Loucy (cell line): ENCODE results near the gene FBH1.

Experiments used
- H2AFZ ChIP-seq: fragments of 200-600 bp; sonication (generic); 2 replicates; pipeline ENCODE4 v1.6.0; 2016; ENCODE audit warnings: antibody characterized with exemption, mild to moderate bottlenecking, low read length, moderate library complexity
- H3F3A ChIP-seq: fragments of 200-600 bp; 2 replicates; pipeline ENCODE4 v1.6.0; 2016; ENCODE audit warnings: antibody characterized with exemption, low read depth, mild to moderate bottlenecking
- H3K27me3 ChIP-seq: fragments of 200-600 bp; sonication (generic); 2 replicates; pipeline ENCODE4 v1.6.1; 2014; ENCODE audit warnings: low read length, mild to moderate bottlenecking; ENCODE audit not compliant: insufficient read depth, poor library complexity, severe bottlenecking
- H3K36me3 ChIP-seq: fragments of 200-600 bp; sonication (generic); 2 replicates; pipeline ENCODE4 v1.6.1; 2016; ENCODE audit warnings: low read length; ENCODE audit not compliant: insufficient read depth
- H3K4me1 ChIP-seq: fragments of 200-600 bp; sonication (generic); 2 replicates; pipeline ENCODE4 v1.5.1; 2014; ENCODE audit warnings: low read length, mild to moderate bottlenecking; ENCODE audit not compliant: insufficient read depth, poor library complexity, severe bottlenecking
- H3K4me2 ChIP-seq: fragments of 200-600 bp; sonication (generic); 2 replicates; pipeline ENCODE4 v1.6.0; 2014; ENCODE audit warnings: antibody characterized with exemption, low read length, low read depth, mild to moderate bottlenecking; ENCODE audit not compliant: poor library complexity, severe bottlenecking
- H3K4me3 ChIP-seq: fragments of 200-600 bp; sonication (generic); 2 replicates; pipeline ENCODE4 v1.5.1; 2014; ENCODE audit warnings: low read length, mild to moderate bottlenecking, mixed read lengths; ENCODE audit not compliant: poor library complexity, severe bottlenecking
- H3K79me2 ChIP-seq: fragments of 200-600 bp; sonication (generic); 2 replicates; pipeline ENCODE4 v1.6.1; 2014; ENCODE audit warnings: low read length; ENCODE audit not compliant: insufficient read depth
- H3K9ac ChIP-seq: fragments of 200-600 bp; sonication (generic); 2 replicates; pipeline ENCODE4 v1.6.0; 2014; ENCODE audit warnings: mild to moderate bottlenecking, low read depth, low read length, moderate library complexity; ENCODE audit not compliant: poor library complexity, severe bottlenecking
- H3K9me2 ChIP-seq: fragments of 200-600 bp; sonication (generic); replicated peaks from 2 replicates; pipeline ENCODE4 v1.6.1; 2016; ENCODE audit warnings: low read depth, low read length, mixed read lengths
- H3K9me3 ChIP-seq: fragments of 200-600 bp; sonication (generic); 2 replicates; pipeline ENCODE4 v1.6.1; 2014; ENCODE audit warnings: mild to moderate bottlenecking, antibody characterized with exemption, low read length, low read depth; ENCODE audit not compliant: insufficient read depth
- H4K20me1 ChIP-seq: fragments of 200-600 bp; sonication (generic); 2 replicates; pipeline ENCODE4 v1.6.0; 2014; ENCODE audit warnings: antibody characterized with exemption, low read length, mild to moderate bottlenecking; ENCODE audit not compliant: insufficient read depth, poor library complexity, severe bottlenecking
- EZH2phosphoT487 ChIP-seq: fragments of 200-600 bp; IDR thresholded peaks from 2 replicates; pipeline ENCODE4 v1.6.1; 2018; ENCODE audit warnings: antibody characterized with exemption, mild to moderate bottlenecking, moderate library complexity, borderline replicate concordance
- TF ChIP-seq, protein P1 (sequence below): fragments of 200-600 bp; sonication (generic); conservative IDR thresholded peaks from 2 replicates; pipeline ENCODE4 v1.5.1; 2014; ENCODE audit warnings: mild to moderate bottlenecking, antibody characterized with exemption, low read length

Gene FBH1

DNA sequence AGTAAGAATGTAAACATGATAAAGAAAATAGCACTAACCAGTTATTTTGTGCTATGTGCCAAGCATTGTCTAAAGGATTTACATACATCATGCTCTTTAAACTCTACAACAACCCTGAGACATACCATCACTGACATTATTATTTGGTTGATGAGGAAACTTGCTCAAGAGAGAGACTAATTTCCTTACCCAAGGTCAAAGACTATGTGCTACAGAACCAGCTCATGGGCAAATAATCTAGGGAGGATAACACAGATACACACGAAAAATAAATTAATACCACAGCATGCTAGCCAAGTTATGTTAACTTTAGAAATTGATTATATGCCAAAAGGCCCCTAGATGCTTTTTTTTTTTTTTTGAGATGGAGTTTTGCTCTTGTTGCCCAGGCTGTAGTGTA lies 3.0 kb upstream of the FBH1 start:
- H3K4me3 ChIP-seq: no peak overlapping the region
- no peaks in the 10 kb centered on the region for H3K27me3 ChIP-seq
- peaks cover 16% of the 10 kb centered on the region; the same call in 1 of the 2 replicates for H3K36me3 ChIP-seq
- peaks cover 45% of the 10 kb centered on the region for H3K79me2 ChIP-seq
- H3K4me2 ChIP-seq: peak overlapping the region; percentile 58
- no peak overlapping the region for H2AFZ ChIP-seq
- peaks cover 31% of the 10 kb centered on the region for H3K4me1 ChIP-seq
- H4K20me1 ChIP-seq: peaks cover 31% of the 10 kb centered on the region
- H3F3A ChIP-seq: no peaks in the 10 kb centered on the region
- no peaks in the 10 kb centered on the region for H3K9me2 ChIP-seq
- no peak overlapping the region for H3K9ac ChIP-seq
- no peaks in the 10 kb centered on the region for H3K9me3 ChIP-seq
- TF ChIP-seq, protein P1, sequence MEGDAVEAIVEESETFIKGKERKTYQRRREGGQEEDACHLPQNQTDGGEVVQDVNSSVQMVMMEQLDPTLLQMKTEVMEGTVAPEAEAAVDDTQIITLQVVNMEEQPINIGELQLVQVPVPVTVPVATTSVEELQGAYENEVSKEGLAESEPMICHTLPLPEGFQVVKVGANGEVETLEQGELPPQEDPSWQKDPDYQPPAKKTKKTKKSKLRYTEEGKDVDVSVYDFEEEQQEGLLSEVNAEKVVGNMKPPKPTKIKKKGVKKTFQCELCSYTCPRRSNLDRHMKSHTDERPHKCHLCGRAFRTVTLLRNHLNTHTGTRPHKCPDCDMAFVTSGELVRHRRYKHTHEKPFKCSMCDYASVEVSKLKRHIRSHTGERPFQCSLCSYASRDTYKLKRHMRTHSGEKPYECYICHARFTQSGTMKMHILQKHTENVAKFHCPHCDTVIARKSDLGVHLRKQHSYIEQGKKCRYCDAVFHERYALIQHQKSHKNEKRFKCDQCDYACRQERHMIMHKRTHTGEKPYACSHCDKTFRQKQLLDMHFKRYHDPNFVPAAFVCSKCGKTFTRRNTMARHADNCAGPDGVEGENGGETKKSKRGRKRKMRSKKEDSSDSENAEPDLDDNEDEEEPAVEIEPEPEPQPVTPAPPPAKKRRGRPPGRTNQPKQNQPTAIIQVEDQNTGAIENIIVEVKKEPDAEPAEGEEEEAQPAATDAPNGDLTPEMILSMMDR: no peak
- no peak for TF ChIP-seq EZH2phosphoT487

GRCh38 chr10:5887641-5888040 lies 2.4 kb upstream of the FBH1 start:
- H3K36me3 ChIP-seq: peaks cover 14% of the 10 kb centered on the region; the same call in 1 of the 2 replicates
- TF ChIP-seq, protein P1: no peak
- no peak for TF ChIP-seq EZH2phosphoT487
- no peaks in the 10 kb centered on the region for H3F3A ChIP-seq
- H3K4me3 ChIP-seq: peak overlapping the region; percentile 86
- peaks cover 37% of the 10 kb centered on the region for H3K4me1 ChIP-seq
- no peaks in the 10 kb centered on the region for H3K27me3 ChIP-seq
- H3K9ac ChIP-seq: peak overlapping the region; percentile 81
- H3K9me3 ChIP-seq: no peaks in the 10 kb centered on the region
- H2AFZ ChIP-seq: no peak overlapping the region
- peak overlapping the region; percentile 95 for H3K4me2 ChIP-seq
- H4K20me1 ChIP-seq: peaks cover 37% of the 10 kb centered on the region
- peaks cover 51% of the 10 kb centered on the region for H3K79me2 ChIP-seq
- no peaks in the 10 kb centered on the region for H3K9me2 ChIP-seq

DNA sequence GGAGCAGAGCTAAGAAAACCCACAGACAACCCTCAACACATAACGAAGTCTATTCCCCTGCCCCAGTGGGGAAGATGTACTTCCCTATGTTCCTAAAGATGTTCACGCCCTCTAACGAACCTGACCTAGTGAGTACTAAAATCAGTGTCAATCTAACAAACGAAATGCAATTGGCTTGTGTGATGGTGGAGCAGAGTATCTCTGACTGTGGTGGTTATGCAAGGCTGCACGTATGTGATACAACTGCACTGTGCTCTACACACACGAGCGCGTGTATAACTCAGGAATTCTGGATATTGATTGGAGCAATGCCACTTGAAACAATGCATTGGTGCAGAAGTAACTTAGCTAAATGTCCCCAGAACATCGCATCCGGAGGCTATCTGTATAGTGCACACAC lies 1.7 kb upstream of the FBH1 start:
- peak overlapping the region; percentile 86 for H3K4me3 ChIP-seq
- peaks cover 43% of the 10 kb centered on the region for H3K4me1 ChIP-seq
- H3K36me3 ChIP-seq: peaks cover 12% of the 10 kb centered on the region; the same call in 1 of the 2 replicates
- H2AFZ ChIP-seq: peak overlapping the region; percentile 83
- no peaks in the 10 kb centered on the region for H3K9me3 ChIP-seq
- no peak for TF ChIP-seq EZH2phosphoT487
- TF ChIP-seq, protein P1: no peak
- no peaks in the 10 kb centered on the region for H3K27me3 ChIP-seq
- peaks cover 39% of the 10 kb centered on the region for H4K20me1 ChIP-seq
- H3K79me2 ChIP-seq: peaks cover 59% of the 10 kb centered on the region
- peak overlapping the region; percentile 95 for H3K4me2 ChIP-seq
- H3K9me2 ChIP-seq: no peaks in the 10 kb centered on the region
- peak overlapping the region; percentile 81 for H3K9ac ChIP-seq
- H3F3A ChIP-seq: no peaks in the 10 kb centered on the region
